Globus pallidus (tissue), 1 donor: ENCODE measurements around the gene ARL8A.
"Not testable (repeated sequence)": the region's sequence is repeated elsewhere in the genome, so short reads cannot be mapped to it uniquely, and the experiment has no call there.

ENCODE experiments used
- DNase-seq: peaks from one replicate; pipeline ENCODE4 v3.0.0-alpha.2; 2015; ENCODE audit warnings: low spot score

ARL8A gene

DNA sequence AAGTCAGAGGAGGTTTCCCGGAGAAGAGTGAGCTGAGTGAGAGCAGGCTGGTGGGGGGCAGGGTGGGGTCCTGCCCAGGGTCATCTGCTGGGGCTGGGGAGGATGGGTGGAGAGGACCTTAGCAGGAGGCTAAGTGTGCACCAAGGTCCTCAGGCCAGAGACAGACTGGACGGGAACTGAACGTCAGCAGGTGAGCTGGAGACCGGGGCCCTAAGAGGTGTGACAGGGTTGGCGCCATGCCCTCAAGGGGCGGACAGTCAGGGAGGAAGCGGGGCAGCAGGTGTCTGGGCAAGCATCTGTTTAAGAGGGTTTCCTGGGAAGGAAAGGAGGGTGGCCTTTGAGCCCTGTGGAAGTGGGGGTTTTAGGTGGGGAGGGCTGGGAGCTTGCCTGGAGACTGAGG lies 29.5 kb upstream of the ARL8A start:
- no peak for DNase-seq

DNA sequence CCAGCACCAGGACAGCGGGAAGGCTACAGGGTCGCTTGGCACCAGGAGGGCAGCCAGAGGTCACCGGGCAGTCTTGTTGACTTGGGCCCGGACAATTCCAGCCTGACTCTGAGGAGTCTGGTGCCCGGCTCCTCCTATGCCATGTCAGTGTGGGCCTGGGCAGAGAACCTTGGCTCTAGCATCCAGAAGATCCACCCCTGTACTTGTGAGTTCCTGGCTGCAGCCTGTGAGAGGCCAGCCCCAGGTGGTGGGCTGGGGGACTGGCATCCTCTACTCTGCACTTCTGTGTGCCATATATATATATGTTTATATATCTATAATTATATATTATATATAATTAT lies 27.4 kb upstream of the ARL8A start:
- no peak for DNase-seq

GRCh38 chr1:202171292-202172014 lies 26.9 kb upstream of the ARL8A start:
- DNase-seq: no peak

GRCh38 chr1:202170726-202171125 lies 26.2 kb upstream of the ARL8A start:
- DNase-seq: no peak

DNA sequence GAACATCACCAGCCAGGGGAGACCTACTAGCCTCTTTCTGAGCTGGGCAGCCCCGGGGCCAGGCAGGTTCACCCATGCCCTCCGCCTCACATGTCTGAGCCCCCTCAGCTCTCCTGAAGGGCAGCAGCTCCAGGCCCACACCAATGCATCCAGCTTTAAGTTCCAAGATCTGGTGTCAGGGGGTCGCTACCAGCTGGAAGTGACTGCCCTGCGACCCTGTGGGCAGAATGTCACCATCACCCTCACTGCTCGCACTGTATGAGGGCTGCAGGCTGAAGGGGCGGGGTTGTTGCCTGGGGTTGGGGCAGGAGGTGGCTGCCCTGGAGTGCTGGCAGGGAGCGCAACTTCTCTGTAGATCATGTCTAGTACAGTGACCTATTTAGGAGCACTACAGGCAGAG lies 24.3 kb upstream of the ARL8A start:
- no peak for DNase-seq

GRCh38 chr1:202167708-202168415 lies 23.3 kb upstream of the ARL8A start:
- no peak for DNase-seq

- DNase-seq: not testable (repeated sequence)
Measured at GRCh38 chr1:202167054-202167453, 22.5 kb upstream of the ARL8A start.

DNA sequence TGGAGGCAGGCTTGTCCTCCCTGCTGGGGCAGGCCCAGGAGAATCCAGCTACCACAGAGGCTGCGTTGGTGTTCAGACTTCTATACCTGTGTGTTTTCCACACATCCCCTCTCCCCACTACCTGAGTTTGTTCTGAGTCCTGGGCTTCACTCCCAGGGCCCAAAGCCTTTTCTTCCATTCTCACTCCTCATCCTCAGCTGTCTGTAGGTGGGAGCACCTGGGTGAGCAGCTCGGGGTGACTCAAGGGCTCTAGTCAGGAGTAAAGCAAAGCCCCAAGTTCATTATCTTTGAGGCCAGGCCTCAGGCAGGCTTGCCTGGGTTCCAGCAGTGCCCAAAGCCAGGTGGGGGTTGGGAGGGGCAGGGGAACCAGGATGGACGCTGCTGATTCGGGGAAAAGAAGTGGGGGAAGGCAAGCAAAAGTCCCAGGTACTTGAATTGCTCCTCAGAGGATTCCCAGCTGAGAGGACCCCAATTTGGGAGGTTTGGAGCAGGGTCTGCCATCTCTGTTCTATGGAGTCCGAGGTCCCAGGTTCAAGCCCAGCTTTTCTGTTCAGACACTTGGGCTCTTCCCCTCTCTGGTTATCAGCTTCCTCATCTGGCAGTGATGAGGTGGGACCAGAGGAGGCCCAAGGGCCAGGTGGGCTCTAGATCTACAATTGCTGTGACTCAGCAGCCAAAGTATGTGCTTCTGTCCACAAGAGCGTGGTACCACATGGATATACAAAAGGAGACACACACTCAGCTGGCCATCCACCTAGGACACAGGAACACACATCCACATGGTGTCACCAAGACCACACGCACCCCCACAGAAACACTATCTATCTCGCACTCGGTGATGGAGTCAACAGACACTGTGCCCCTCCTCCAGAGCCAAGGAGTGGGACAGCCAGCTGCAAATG lies 21.7 kb upstream of the ARL8A start:
- no peak for DNase-seq

DNA sequence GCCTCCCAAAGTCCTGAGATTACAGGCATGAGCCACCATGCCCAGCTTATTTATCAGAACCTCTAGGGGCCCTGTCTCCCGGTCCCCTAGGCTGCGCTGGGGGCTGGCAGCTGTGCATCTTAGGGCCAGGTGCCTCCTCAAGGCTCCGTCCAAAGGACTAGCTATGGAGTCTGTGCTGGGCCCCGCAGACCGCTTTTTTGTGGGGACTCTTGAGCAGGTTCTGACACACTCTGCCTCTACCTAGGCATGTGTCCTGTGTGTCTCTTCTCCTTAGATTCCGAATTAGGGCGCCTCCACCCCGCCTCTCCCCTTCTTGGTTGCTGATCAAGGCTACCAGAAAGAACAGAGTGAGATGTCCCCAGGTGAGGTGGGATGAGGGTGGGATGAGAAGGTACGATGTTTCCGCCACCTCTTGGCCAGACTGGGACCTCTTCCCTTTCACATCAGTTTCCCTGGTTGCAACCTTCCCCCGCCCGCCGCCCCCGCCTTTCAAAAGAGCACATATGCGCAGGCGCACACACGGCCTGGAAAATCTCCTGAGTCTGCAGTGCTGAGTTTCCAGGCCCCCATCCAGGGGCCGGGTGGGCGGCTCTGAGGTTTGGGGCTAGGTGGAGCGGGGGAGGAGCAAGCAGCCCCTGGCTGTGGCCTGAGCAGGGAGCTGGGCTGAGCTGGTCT lies 20.9 kb upstream of the ARL8A start:
- DNase-seq: no peak

DNA sequence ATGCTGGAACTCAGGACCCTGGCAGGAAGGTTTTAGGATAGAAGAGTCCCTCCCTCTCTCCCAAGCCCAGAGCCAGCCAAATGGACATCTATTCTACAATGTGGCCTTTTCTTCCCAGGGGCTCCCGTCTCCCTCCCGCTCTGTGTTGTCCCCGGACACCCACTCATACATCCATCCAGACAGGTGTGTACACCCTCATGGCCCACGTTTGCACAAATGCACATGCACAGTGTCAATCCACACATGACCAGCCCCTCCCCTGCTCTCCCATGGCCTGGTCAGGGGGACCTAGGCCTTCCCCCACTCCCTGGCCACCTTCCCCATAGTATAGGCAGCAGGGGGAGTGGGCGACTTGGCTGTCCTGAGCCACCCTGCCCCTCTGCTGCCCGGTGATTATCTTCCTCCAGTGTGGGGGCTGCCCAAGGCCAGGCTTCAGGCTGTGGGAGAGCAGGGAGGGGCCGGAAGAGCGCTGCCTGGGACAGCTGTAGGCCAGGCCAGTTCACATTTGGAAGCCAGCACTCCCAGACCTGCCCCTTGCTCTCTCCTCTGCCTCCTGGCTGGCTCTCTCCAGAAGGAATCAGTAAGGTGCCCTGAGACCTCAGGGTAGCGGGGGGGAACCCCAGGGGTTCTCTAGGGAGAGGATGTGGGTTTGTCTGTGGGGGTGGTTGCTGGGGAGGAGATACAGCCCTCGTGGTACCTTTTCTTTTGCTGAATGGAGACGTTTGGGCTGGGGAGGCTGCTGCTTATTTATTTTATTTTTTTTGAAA lies 19.9 kb upstream of the ARL8A start:
- no peak for DNase-seq

- DNase-seq: no peak
Measured at GRCh38 chr1:202163281-202164270, 19.0 kb upstream of the ARL8A start.

DNA sequence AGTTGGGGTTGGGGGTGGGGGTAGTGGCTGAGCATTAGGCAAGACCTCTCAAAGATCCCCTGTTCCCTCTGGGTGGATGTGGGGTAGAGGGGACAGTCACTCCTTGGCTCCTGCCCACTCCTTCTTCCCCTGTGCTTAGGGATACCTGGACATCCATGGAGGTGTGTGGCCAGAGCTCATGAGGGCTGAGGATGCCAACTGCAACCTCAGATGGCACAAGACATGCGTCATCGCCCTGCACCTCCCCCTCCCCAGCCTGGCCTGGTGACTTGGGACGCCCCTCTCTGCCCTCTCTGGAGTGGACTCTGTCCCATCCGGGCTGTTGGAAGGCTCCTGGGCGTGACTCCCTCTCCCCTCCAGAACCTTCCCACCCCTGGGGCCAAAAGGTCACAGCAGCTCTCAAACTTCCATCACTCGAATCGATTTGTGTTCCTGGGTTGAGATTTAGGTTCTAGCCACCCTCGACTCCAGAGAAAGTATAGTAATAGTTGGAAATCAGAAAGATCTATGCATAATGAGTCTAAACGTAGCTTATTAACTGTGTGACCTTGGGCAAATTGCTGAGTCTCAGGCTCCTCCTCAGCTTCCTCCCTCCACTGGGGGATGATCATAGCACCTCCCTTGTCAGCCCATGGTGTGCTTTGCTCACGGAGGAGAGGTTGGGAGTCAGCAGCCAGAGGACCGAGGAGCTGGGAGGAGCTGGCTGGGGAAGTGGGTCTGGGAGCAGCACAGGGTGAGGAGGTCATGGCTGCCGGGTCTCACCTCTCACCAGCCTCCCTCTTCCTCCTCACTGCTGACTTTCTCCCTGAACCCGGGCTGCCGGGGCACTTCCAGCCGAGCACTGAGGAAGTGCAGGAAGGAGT lies 18.1 kb upstream of the ARL8A start:
- no peak for DNase-seq

DNA sequence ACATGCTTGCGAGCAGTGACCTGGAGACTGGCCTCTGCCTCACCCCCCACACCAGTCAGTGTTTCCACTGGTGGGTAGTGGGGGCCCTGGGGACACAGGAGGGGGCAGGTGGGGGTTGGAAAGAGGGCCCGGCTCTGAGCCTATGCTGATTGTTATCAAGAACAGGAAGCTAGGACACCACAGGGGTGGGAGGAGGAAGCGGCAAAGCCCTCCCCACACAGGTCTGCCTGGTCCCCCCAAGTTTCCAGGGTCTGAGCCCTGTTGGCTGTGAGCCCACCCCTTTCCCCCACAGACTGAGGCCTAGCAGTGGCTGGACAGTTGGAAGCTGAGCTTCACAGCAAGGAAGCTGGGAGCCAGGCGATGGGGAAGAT lies 17.5 kb upstream of the ARL8A start:
- DNase-seq: no peak

DNA sequence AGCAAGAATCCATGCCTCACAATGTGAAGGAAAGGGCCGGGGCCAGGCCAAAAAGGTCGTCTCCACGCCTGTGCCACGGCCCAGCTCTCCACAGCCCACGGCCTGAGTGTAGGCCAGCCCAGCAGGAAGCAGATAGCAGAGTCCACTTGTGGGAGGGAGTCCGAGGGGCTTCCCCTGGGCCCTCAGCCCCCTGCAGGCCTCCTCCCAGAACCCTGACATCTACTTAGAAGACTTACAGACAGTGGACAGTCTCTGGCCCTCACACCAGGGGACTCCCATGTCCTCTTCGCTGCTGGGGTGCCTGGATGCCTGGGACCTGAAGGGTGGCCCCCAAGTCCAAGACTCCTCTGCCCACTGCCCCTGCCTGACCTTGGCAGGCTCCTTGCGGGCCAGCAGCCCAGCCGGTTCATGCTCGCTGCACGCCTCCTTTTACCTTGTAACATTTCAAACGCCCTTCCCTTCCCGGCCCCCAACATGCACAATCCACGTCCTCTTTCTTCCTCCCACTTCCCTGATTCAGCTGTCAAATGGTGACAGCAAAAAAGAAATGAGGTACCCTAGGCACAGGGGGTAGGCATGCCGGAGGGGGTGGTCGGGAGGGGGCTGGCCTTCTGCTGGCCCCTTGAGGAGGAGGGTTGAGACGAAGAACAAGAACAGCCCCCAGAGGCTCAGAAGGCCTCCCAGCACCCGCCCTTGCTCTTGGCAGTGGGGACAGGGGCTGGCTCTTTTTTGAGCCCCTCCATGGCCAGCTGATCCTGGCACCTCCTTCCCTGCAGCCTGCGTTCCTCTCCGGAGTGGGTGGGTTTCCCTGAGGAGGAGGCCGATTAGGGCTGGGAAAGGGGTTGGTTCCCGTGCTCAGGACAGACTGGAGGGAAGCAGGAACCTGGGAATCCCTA lies 16.9 kb upstream of the ARL8A start:
- DNase-seq: no peak

GRCh38 chr1:202160377-202160940 lies 15.9 kb upstream of the ARL8A start, which contains the start of gene PTPN7:
PTPN7 (minus strand) TSS chr1:202160602; CDS start chr1:202159402, 1,200 bp downstream.
- no peak for DNase-seq

DNA sequence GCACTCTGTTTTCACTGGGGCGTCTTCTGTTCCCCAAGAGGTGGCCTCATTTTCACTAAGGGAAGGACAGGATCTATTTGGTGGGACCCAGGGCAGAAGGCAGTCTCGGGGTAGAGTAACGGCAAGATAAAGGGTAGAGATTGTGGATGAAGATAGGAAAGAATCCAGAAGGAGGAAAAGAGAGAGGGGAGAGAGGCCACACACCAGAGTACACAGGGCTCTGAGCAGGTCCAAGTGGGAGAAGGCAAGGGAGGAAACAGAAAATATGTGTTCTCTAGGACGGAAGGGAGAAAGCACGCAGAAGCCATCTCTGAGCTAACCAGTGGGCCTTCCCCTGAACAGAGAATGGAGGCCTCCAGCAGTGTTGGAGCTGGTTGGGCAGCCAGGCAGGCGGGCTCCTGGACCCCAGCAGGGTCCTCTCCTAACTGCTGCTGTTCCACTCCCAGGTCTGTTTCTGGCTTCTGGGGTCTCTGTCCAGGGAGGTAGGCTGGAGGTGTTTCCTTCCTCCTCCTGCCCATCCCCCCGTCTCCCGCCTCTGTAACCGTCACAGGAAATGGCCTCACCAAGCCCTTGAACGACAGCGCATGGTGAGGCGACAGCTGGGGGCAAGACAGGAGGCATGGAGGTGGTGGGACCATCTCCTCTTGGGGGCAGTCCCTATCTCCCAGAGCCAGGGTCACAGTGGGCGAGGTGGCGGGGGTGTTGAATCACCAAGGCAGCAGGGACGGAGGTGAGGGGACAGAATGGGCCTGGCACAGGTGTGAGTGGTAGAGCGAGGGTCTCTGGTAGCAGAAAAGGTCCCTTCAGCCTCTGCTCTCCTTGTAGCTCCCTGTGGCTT lies 15.2 kb upstream of the ARL8A start:
- no peak for DNase-seq
